Sciatic nerve (tissue), 2 donors: Measurements from ENCODE around the gene PCP4L1. TPM values are rescaled to one million over a fixed set of nuclear protein-coding genes. Genes with fewer than 3 reads are reported as not detected.
"Not testable (repeated sequence)": the region's sequence is repeated elsewhere in the genome, so short reads cannot be mapped to it uniquely, and the experiment has no call there.

Experiments
- ATAC-seq: fragments of 200-7000 bp; cut with Tn5 transposase; one replicate; pipeline ENCODE4 v1.9.1; 2020; ENCODE audit warnings: mild to moderate bottlenecking, moderate library complexity
- DNase-seq: peaks from one replicate; pipeline ENCODE4 v3.0.0-alpha.2; 2020; ENCODE audit warnings: low spot score
- intact Hi-C: fragments of 100-400 bp; cut with DNase I; formaldehyde crosslinking; loops from one replicate; pipeline ENCODE4 v1.14.2; 2022
- microRNA-seq: library from miRNA; unstranded; fragments of <30 nt; microRNA quantifications from one replicate; pipeline ENCODE4 v1.2.0, GENCODE V29; 2020
- total RNA-seq: library from RNA; stranded (reverse); fragmentation: NEBNext Ultra II Directional; extraction: Animal tissue kit (Norgen Biotek cat#: 25700); gene quantifications from one replicate; pipeline ENCODE4 v1.2.1, GENCODE V29; 2021
- donor health status: DM: no; HTN: no; CAD: no.
- donor health status: DM: no; HTN: no; CAD: no.

Gene PCP4L1
- total RNA-seq, 1 donor from 2014 or later, result 0.89 TPM

DNA sequence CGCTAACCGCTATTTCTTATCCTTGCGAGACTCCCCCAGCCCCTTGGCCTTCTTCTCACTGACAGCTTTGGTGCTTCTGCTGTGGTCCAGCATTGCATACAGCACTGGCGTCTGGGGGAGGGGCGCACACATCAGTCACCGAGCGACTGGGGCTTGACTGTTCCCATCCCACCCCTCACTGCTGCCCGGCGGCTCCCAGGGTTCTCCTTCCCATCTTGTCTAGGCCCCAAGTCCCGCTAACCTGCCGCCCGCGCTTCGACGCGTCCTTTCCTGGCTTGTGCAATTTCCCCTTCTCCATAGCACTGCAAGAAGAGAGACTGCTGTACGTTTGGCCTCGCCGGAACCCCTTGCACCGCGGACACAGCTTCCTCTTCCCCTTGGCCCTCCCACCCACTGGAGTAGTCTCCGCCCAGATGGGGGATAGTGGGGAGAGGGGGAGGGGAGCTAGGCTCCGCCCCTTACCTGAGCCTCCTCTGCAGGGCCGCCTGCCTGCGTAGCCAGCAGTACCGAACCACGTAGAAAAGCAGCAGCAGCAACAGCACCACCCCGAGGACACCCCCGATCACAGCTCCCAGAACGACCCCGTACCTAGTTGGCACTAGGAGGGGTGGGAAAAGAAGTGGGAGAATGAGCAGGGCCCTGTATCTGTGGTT is 47.4 kb downstream of the PCP4L1 start:
- DNase-seq (peak; percentile 84), ATAC-seq (peak; percentile 87)
- intact Hi-C loops, result no loop called here

DNA sequence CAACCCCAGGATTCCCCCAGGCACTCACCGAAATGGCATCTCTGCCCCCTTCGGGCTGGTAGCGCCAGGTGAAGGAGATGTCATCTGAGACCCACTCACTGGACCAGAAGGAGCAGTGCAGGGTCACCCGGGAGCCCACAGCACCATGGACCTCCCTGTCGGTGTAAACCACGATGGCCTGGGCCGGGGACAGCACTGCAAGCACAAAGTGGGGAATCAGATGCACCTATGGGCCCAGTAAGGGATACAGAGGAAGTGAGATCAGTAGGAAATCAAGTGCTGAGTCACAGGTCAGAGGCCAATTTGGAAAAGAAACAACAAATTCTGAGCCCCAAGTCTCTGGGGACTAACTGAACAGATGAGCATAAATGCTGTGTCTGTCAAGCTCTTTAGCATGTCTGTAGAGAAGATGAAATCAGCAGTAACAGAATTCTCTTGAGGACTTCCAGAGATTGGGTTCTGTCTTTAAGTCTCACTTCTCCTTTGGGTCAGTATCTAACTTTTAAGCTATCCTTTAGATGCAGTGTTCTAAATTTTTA is 48.8 kb downstream of the PCP4L1 start:
- intact Hi-C loops, result no loop called here
- ATAC-seq (peak; percentile 66), DNase-seq (peak; percentile 63)

DNA sequence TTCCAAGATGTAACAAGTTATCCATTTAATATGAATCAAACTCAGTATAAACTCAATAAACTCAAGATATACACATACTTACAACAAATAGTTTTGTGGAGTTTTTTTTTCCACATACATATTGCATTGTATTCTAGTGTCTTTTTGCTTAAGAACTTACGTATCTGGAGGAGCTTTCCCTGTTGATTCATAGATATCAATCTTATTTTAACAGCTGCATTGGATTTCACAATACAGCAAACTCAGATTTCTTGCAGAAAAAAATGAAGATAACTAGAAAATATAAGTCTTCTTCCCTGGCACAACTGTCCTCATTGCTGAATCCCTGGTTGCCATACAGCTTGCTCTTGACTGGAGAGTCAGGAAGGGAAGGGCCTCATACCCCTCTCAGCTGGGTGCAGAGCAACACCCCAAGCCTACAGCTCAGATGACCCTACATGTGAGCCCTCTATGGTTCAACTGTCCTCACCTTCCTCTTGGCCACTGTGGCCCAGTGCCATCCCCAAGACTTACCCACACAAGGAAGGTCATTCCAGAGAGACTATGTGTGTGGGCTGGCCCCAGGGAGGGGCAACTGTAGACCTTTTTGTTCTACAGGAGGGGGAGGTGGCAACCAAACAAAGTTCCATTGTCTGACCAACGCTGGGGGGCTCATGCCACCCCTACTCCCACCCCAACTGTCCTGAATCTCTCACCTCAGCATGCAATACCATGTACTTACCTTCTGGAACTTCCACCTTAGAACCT is 49.5 kb downstream of the PCP4L1 start:
- DNase-seq (no peak), ATAC-seq (peak; percentile 1)
- intact Hi-C loops, result no loop called here

DNA sequence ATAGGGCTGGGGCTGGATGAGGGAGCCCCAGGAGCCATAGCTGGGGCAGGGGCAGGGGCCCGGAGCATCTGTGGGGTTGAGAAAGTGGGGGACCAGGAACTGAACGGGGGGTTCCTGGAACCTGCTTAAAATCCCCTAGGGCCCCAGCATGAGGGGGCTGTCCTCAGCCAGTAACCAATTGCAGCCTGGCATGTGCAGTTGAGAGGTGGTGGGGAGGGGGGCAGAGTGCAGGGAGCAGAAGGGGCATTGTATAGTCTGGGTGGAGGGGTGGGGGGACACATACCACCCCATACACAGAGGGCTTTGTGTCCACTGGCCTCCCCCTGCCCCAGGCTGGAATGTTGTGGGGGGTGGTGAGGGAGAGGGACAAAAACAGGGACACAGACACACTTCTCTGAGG is 51.3 kb downstream of the PCP4L1 start, which contains the start of gene MPZ:
TSS of gene MPZ (minus strand) at position 101 of the 400 bp plus-strand sequence. CDS start at position 38, 63 bp downstream.
- DNase-seq, result peak; percentile 65
- intact Hi-C loops, result loop anchor here (10.0 kb wide), 1 partner anchor 55 kb away; the partner anchor contains the start of gene CFAP126
- no peak for ATAC-seq

DNA sequence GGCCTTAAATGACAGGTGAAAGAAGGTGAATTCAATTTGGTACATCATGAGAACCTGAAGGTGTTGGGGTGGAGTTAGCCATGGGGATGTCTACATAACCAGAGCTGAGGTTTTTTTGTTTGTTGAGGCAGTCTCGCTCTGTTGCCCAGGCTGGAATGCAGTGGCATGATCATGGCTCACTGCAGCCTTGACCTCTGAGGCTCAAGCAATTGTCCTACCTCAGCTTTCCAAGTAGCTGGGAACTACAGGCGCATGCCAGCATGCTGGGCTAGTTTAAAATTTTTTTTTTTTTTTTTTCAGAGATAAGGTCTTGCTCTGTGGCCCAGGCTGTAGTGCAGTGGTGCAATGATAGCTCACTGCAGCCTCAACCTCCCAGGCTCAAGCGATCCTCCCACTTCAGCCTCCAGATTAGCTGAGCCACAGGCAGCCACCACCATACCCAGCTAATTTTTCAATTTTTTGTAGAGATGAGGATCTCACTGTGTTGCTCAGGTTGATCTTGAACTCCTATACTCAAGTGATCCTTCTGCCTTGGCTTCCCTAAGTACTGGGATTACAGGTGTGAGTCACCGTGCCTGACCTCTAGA is 53.1 kb downstream of the PCP4L1 start:
- DNase-seq (no peak), ATAC-seq (no peak)
- intact Hi-C loops, result loop anchor here (10.0 kb wide), 1 partner anchor 53 kb away; the partner anchor contains the start of gene CFAP126

DNA sequence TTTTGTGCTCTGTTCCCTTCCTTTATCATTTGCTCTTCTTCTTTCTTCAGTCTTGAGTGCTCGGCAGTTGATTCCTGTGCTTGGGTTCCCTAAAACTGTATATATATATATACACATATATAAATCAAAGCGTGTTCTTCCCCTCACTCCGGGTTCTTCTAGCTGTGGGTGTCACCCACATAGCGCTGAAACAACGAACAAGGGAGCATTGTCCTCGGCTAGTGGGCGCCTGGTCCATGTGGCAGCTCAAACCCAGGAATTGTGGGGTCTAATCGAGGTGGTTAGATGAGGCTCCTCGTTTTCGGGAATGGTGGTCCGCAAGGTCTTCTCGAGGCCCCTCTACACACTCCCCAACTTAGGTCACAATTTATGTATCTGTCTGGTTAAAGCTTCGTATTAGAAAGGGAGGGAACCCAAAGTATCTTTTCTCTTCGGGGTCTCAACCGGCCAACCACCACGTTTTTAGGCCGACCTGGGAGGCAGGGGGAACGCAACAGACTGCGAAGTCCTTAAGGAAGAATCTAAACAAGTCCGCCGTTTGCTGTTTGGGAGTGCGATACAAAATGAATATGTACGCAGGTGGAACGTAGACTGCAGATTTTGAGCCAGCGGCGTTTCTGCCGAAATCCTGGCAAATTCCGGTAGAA is 55.1 kb downstream of the PCP4L1 start:
- intact Hi-C loops, result loop anchor here (10.0 kb wide), 1 partner anchor 51 kb away; the partner anchor contains the start of gene CFAP126
- DNase-seq, result no peak
- peak; percentile 55 for ATAC-seq

DNA sequence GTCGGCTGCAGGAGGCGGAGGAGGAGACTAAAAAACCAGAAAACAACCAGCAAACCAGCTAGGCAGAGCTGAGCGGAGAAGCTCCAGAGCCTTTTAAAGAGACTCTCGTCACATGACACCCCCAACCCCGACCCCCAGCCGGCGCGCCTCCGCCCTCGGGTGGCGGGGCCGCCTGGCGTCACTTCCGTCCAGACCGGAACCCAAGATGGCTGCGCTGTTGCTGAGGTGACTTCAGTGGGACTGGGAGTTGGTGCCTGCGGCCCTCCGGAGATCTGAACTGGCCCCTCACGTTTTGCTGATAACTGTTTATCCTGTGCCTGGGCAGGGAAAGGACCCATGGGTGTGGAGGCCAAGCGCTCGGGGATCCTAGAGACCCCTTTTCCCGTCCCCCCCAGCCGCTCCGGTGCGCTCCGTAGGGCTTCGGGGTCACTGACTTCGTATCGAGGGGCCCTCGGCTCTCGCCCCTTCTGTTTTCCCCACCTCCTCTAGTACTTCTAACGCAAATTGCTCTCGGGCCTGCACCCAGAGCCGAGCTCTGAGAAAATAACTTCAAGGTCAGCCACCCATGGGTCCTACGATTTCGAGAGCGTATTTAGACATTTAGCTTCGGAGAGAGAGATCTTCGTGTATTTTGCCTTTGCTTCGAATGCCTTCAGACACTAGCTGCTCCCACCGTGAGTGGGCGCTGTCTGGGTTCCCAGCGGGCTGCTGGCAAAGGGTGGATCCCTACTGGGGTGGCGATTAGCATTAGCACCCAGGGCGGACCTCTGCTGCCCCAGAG is 55.8 kb downstream of the PCP4L1 start, which contains the start of gene SDHC:
TSS of gene SDHC (plus strand) at position 181 of the 781 bp plus-strand sequence. CDS start at position 206, 25 bp downstream.
- peak; percentile 95 for DNase-seq
- ATAC-seq, result peak; percentile 99
- intact Hi-C loops, result loop anchor here (10.0 kb wide), 1 partner anchor 50 kb away; the partner anchor contains the start of gene CFAP126

DNA sequence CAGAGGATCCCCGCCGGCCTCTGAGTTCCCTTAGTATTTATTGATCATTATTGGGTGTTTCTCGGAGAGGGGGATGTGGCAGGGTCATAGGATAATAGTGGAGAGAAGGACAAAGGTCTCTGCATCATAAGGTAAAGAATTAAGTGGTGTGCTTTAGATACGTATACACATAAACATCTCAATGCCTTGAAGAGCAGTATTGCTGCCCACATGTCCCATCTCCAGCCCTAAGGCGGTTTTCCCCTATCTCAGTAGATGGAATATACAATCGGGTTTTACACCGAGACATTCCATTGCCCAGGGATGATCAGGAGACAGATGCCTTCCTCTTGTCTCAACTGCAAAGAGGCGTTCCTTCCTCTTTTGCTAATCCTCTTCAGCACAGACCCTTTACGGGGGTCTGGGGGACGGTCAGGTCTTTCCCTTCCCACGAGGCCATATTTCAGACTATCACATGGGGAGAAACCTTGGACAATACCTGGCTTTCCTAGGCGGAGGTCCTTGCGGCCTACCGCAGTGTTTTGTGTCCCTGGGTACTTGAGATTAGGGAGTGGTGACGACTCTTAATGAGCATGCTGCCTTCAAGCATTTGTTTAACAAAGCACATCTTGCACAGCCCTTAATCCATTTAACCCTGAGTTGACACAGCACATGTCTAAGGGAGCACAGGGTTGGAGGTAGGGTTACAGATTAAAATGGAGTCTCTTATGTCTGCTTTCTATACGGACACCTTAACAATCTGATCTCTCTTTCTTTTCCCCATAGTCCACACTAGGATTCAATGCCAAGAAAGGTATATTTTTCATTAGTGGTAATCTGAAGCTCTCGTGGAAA is 57.5 kb downstream of the PCP4L1 start:
- intact Hi-C loops, result loop anchor here (10.0 kb wide), 1 partner anchor 49 kb away; the partner anchor contains the start of gene CFAP126
- DNase-seq, ATAC-seq: not testable (repeated sequence)

DNA sequence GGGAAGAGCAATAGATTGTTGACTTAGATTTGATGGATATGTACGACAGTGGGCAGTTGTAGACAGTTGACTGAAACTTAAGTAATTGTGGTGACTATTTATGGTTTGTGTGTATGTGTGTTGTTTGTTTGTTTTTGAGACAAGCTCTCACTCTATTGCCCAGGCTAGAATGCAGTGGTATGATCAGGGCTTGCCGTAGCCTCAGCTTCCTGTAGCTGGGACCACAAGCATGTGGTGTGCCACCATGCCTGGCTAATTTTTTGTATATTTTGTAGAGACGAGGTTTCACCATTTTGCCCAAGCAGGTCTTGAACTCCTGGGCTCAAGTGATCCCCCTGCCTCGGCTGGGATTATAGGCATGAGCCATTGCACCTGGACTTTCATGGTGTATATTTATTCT is 65.5 kb downstream of the PCP4L1 start:
- no peak for ATAC-seq
- intact Hi-C loops, result no loop called here
- DNase-seq, result no peak

DNA sequence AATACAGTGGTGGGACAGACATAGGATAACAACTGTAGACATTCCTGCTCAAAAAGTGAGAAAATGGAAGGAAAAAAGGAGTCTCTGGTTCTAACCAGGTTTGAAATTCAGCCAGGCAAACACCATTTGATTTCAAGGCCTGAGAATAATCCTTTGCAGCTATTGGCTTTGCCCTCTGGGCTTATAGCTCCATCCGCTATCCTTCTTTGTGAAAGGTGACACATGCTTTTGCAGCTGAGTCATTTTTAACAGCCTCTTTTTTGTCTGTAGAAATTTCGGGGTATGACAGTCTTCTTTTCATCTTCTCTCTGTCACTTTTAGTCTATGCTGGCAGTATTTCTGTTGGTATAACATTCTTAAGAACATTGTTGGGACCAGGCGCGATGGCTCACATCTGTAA is 71.8 kb downstream of the PCP4L1 start:
- ATAC-seq, result no peak
- DNase-seq, result no peak
- intact Hi-C loops, result no loop called here

DNA sequence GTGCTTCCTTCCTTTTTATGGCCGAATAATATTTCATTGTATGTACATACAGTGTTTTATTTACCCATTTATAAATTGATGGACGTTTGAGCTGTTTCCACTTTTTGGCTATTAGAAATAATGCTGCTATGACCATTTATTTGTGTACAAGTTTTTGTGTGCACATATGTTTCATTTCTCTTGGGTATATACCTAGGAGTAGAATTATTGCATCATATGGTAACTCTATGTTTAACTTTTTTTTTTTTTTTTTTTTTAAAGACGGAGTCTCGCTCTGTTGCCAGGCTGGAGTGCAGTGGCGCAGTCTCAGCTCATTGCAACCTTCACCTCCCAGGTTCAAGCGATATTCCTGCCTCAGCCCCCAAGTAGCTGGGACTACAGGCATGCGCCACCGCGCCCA is 74.6 kb downstream of the PCP4L1 start:
- intact Hi-C loops, result no loop called here
- no peak for ATAC-seq

More for the DNA sequence above, 74.6 kb downstream of the PCP4L1 start:
- no peak for DNase-seq

Small RNA genes within 50 kb of the gene (microRNA-seq; reads per million reads assigned to microRNA genes)
- not detected for gene MIR5187

Other genes with a start within 250 kb of the PCP4L1 start
- 20.3 TPM for gene F11R, start 237.6 kb upstream of the PCP4L1 start, total RNA-seq
- 13.1 TPM for gene TSTD1, start 219.8 kb upstream of the PCP4L1 start, total RNA-seq
- 58.0 TPM for gene USF1, start 212.8 kb upstream of the PCP4L1 start, total RNA-seq
- gene ARHGAP30, start 188.9 kb upstream of the PCP4L1 start, total RNA-seq, result 13.7 TPM
- 0.09 TPM for gene NECTIN4, start 169.2 kb upstream of the PCP4L1 start, total RNA-seq
- 6.6 TPM for gene KLHDC9, start 160.4 kb upstream of the PCP4L1 start, total RNA-seq
- 57.0 TPM for gene PFDN2, start 140.7 kb upstream of the PCP4L1 start, total RNA-seq
- 38.0 TPM for gene NIT1, start 140.6 kb upstream of the PCP4L1 start, total RNA-seq
- 34.3 TPM for gene DEDD, start 126.1 kb upstream of the PCP4L1 start, total RNA-seq
- 70.4 TPM for gene UFC1, start 104.8 kb upstream of the PCP4L1 start, total RNA-seq
- 23.5 TPM for gene USP21, start 99.2 kb upstream of the PCP4L1 start, total RNA-seq
- 25.0 TPM for gene PPOX, start 92.3 kb upstream of the PCP4L1 start, total RNA-seq
- 21.0 TPM for gene B4GALT3, start 81.2 kb upstream of the PCP4L1 start, total RNA-seq
- 75.9 TPM for gene ADAMTS4, start 59.7 kb upstream of the PCP4L1 start, total RNA-seq
- gene NDUFS2, start 56.4 kb upstream of the PCP4L1 start, total RNA-seq, result 76.5 TPM
- gene FCER1G, start 43.5 kb upstream of the PCP4L1 start, total RNA-seq, result 43.9 TPM
- not detected for gene APOA2, start 35.1 kb upstream of the PCP4L1 start, total RNA-seq
- gene TOMM40L, start 32.7 kb upstream of the PCP4L1 start, total RNA-seq, result 11.0 TPM
- not detected for gene NR1I3, start 20.5 kb upstream of the PCP4L1 start, total RNA-seq
- 4,832 TPM for gene MPZ, start 51.2 kb downstream of the PCP4L1 start, total RNA-seq
- gene SDHC, start 55.6 kb downstream of the PCP4L1 start, total RNA-seq, result 124 TPM
- 0.49 TPM for gene CFAP126, start 109.1 kb downstream of the PCP4L1 start, total RNA-seq
- gene FCGR2A, start 246.7 kb downstream of the PCP4L1 start, total RNA-seq, result 100 TPM